GM19240 (cell line): ENCODE data around the gene MRPL14.
"Not testable (repeated sequence)": the region's sequence is repeated elsewhere in the genome, so short reads cannot be mapped to it uniquely, and the experiment has no call there.

Experiments
- DNase-seq: peaks from one replicate; pipeline ENCODE4 v3.0.0; 2011; ENCODE audit warnings: low spot score; ENCODE audit not compliant: insufficient read length

MRPL14 gene

DNA sequence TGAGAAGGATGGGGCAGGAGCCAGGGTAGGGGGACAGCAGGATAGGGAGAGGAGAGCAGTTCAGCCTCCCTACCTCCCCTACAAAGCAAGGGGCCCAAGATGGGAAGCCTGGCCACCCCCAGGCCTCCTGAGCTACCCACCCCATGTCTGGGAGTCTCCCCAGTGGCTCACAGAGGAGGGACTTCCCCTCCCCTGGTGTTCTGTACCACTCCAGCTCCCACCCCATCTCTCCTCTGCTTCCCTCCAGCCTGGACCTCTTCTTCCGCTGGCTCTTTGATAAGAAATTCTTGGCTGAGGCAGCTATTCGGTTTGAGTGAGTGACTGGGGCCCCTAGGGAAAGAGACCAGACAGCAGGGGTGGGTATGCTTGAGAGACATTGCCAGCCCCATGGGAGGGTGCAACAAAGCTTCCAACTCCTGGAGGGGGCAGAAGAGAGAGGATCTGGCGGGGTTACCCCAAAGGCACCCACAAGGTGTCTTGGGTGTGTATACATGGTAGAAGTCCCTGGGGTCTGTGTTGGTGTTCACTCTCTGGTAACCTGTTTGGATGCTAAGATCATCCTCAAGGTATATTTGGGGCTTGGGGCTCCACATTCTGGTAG lies 23.2 kb upstream of the MRPL14 start:
- DNase-seq, result no peak

GRCh38 chr6:44149369-44150012 lies 22.2 kb upstream of the MRPL14 start:
- no peak for DNase-seq

GRCh38 chr6:44148306-44148705 lies 21.1 kb upstream of the MRPL14 start:
- no peak for DNase-seq

DNA sequence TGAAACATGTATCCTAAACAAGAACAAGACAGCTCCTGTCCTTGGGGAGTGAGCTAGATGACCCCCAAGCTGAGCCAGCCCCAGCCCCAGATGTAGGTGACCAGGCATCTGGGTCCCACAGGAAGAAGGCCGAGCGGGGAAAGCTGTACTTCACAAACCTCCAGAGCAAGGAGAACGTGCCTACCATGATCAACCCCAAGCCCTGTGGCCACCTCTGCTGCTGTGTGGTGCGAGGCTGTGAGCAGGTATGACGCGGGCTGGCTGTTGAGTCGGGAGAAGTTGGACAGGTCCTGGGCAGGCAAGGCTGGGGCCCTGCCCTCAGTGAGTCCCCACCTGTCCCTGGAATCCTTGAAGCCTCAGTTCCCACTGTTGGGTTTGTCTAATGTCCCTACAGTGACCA lies 20.0 kb upstream of the MRPL14 start:
- no peak for DNase-seq

DNA sequence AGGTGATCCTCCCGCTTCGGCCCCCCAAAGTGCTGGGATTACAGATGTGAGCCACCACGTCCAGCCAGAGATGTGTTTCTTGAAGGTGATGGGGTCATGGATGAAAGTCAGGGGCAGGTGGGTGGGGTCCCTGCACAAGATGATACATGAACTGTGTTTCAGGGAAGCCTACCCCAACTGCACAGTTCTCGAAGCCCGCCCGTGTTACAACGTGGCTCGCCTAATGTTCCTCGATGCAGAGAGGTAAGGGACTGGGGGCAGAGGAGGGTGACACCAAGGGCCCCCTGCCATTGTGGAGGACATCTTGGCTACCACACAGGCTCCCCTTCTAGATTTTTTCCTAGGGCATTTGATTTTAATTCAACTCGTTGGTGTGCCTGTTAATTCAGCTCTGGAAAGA lies 19.4 kb upstream of the MRPL14 start:
- DNase-seq, result no peak

DNA sequence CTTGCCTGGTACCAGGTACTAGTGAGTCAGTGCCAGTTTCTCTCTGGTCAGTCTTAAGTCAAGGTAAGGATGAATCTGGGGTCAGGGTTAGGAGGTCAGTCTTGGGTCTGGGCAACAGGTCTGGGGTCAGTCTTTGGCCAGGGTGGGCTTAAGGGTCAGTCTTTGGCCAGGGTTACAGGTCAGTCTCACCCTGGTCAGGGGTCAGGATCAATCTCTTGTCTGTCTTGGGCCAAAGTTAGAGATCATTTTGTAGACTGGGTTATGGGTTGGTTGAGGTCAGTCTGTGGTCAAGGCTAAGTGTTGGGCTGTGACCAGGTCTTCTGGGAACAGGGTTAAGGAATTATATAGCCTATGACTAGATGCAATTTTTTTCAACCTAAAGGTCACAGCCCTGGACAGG lies 18.6 kb upstream of the MRPL14 start:
- no peak for DNase-seq

- DNase-seq, result not testable (repeated sequence)
Measured at GRCh38 chr6:44144536-44144935, 17.3 kb upstream of the MRPL14 start.

GRCh38 chr6:44143731-44144130 lies 16.5 kb upstream of the MRPL14 start:
- DNase-seq, result no peak

DNA sequence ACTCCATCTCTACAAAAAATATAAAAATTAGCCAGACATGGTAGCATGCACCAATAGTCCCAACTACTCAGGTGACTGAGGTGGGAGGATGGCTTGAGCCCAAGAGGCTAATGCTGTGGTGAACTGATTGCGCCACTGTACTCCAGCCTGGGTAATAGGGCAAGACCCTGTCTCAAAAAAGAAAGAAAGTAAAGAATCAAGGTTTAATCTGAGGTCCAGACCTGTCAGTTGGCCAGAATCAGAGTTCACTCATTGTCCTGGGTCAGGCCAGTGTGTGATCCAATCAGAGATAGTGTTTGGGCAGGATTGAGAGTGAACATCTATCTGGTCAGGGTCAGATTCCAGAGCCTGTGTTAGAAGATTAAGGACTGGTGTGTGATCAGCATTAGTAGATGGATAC lies 15.6 kb upstream of the MRPL14 start:
- DNase-seq, result no peak

GRCh38 chr6:44139351-44139743 lies 12.1 kb upstream of the MRPL14 start:
- DNase-seq, result no peak

GRCh38 chr6:44138717-44139350 lies 11.6 kb upstream of the MRPL14 start:
- no peak for DNase-seq

DNA sequence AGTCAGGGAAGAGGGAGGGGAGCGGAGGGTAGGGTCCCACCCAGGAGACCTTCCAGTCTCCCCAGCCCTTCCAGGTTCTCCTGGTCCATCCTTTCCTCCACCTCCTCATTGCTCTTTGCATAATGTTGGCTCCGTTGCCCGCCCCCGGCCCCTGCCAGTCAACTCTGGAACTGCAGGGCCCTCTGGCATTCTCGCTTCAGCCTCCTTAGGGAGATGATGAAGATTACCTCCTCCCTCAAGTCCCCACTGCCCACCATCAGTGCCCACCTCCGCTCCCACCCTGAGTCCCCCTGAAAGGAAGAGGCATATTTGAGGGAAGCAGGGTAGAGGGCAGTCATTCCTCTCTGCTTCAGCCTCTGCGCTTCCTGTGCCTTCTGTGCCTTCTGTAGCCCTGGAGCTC lies 8.6 kb upstream of the MRPL14 start:
- no peak for DNase-seq

- no peak for DNase-seq
Measured at GRCh38 chr6:44135173-44135758, 8.0 kb upstream of the MRPL14 start.

DNA sequence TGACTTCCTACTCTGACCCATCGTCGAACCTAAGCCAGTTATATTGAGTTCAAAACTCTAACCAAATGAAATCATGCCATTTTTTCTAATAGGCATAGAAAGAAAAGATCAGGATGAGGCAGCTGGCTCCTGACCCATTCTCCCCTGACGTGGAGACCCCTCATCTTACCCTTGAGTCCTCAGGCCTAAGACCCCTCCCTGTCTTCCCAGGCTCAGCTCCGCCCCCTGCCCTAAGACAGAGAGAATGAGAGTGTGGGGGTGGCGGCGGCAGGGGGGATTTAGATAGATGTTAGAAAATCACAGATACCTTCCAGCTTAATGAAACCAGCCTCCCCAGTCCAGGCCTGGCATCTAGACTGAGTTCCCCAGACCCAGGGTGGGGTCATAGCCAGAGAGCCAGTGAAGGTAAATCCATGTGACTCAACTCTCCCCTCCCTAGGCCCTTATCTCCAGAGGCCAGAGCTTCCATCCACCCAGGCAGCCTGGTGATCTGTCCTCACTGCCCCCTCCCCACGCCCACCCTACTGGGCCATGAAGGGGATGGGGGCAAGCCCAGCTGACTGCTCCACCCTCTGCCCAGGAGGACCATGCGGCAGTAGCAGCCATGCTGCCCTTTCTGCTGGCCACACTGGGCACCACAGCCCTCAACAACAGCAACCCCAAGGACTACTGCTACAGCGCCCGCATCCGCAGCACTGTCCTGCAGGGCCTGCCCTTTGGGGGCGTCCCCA lies 6.9 kb upstream of the MRPL14 start:
- DNase-seq, result no peak

GRCh38 chr6:44133003-44133931 lies 6.0 kb upstream of the MRPL14 start:
- no peak for DNase-seq

DNA sequence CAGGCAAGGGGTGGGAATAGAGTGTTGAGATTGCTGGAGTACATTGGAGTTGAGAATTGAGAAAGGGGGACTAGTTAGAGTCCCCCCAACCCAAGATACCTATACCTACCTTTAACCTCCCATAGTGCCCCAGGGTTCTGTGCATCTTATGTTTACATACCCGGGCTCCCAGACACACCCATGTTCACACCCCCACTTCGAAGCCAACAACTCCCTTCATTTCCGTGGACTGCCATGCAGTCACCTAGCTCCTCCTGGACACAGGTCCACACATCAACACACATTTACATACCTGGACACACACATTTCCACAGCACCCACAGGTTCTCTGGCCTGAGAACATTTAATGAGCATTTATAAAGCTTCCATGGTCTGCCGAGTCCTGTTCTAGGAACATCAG lies 5.2 kb upstream of the MRPL14 start:
- no peak for DNase-seq

- DNase-seq, result no peak
Measured at GRCh38 chr6:44131892-44132291, 4.6 kb upstream of the MRPL14 start.

DNA sequence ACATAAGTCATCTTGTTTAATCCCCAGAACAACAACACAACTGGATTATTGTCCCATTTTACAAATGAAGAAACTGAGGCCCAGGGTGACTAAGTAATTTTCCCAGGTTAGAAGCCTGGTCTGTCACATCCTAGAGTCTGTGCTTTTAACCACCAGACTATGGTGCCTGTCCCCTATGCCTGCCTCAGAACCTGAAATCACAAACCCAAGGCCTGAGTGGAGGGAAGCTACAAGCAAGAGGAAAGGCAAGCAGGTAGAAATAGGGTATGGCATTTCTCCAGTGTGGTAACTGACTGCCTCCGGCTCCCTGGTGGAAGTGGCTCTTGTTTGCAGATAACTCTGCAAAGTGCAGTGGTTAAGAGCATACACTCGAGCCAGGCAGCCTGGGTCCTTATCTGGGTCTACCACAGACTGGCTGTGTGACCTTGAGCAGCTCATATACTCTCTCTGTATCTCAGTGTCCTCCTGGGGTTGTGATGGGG lies 2.6 kb upstream of the MRPL14 start:
- DNase-seq, result no peak

DNA sequence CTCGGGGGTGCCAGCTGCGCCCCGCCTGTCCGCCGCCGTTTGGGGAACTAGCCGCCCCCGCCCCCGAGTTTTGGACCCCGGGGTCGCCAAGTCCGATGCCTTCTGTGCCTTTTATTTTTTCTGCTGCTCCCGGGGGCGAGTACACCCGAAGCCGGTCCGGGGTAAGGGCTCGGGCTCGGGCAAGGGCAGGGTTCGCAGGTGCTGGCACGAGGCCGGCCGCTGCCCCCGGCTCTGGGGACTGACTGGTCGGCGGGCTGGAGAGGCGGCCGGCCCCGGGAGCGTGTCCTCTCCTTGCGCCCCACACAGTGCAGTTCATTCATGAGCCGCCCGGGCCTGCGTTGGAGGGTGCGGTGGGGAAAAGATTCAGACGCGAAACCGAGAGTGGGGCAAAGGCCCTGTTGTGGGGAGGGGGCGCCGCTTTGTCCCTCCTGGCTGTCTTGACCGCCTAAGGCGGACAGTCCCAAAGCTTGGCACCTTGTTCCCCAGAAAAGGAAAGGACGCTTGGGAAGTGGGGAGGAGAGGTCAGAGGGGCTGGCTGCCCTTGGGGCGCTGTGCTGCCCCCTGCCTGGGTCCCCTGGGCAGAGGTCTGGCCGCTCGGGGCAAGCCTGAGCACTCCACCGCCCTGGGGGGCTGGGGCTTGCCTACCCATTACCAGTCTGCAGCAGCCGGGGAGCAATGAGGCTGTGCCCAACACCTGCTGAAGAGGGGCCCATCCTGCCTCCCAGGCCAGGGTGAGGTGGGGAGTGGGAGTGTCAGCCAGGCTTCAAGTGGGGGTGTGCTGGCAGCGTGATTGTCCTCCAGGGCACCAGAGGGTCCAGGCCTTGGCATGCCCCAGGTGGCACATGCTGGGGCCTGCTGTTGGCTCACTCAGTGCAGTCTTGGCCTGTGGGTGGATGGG lies 1.0 kb upstream of the MRPL14 start:
- no peak for DNase-seq
